Upper lobe of left lung (tissue), 6 donors: Measurements from ENCODE around the gene SLC28A1. TPM values are rescaled to one million over a fixed set of nuclear protein-coding genes. Genes with fewer than 3 reads are reported as not detected.

Experiments used
- ATAC-seq, 2 donors: fragments of 200-7000 bp; cut with Tn5 transposase; one replicate each; pipeline ENCODE4 v1.9.1; 2022; ENCODE audit warnings: mild to moderate bottlenecking in 2 of 2, moderate library complexity in 2 of 2; ENCODE audit not compliant: low FRiP score in 2 of 2
- DNase-seq, 2 donors: peaks; one replicate each; pipeline ENCODE4 v3.0.0-alpha.2; 2019 to 2020
- H3K27ac ChIP-seq, 4 donors: fragments of 200-600 bp; sonication (generic); one replicate each; pipeline ENCODE4 v1.5.1; 2016 to 2019
- H3K27me3 ChIP-seq, 4 donors: fragments of 200-600 bp; sonication (generic); one replicate each; pipeline ENCODE4 v1.5.1; 2017 to 2019
- H3K36me3 ChIP-seq, 4 donors: fragments of 200-600 bp; sonication (generic); one replicate each; pipeline ENCODE4 v1.5.1; 2016 to 2019
- H3K4me1 ChIP-seq, 4 donors: fragments of 200-600 bp; sonication (generic); one replicate each; pipeline ENCODE4 v1.5.1; 2018 to 2019
- H3K4me3 ChIP-seq, 4 donors: fragments of 200-600 bp; sonication (generic); one replicate each; pipeline ENCODE4 v1.5.1; 2017 to 2019; ENCODE audit warnings: mild to moderate bottlenecking in 2 of 4, moderate library complexity in 1 of 4
- H3K9me3 ChIP-seq, 4 donors: fragments of 200-600 bp; sonication (generic); one replicate each; pipeline ENCODE4 v1.5.1; 2018 to 2019
- EP300 ChIP-seq, 4 donors: sonication (generic); formaldehyde crosslinking; IDR thresholded peaks; one replicate each; pipeline ENCODE4 v1.5.1; 2017; ENCODE audit warnings: antibody characterized with exemption in 4 of 4, control low read depth in 2 of 4
- POLR2A ChIP-seq, 4 donors: fragments of 450-650 bp; IDR thresholded peaks; one replicate each; pipeline ENCODE4 v1.5.1; 2016 to 2017; ENCODE audit warnings: antibody characterized with exemption in 4 of 4, mild to moderate bottlenecking in 2 of 4
- POLR2AphosphoS5 ChIP-seq, 2 donors: sonication (generic); formaldehyde crosslinking; IDR thresholded peaks; one replicate each; pipeline ENCODE4 v1.5.1; 2017; ENCODE audit warnings: antibody characterized with exemption in 2 of 2
- WGBS, 2 donors: methylation state at CpG; one replicate each; pipeline ENCODE4 v1.1.5; 2017 to 2018; 5-methylcytosine and 5-hydroxymethylcytosine counted together
- total RNA-seq, 6 donors: library from RNA; depleted of rRNA in 4 of 6; stranded (reverse); fragments of >200 nt in 4 of 6; gene quantifications; one replicate each; pipeline versions ENCODE4 v1.1.0 to v1.2.1, GENCODE V29; 2016 to 2021
- TF ChIP-seq, protein P1 (sequence below), 6 experiments: fragments of 450-650 bp in 4 of 6; fragments of 200-600 bp in 2 of 6; sonication (generic) in 2 of 6; IDR thresholded peaks; one replicate each; pipeline ENCODE4 v1.5.1; 2016 to 2019; ENCODE audit warnings: antibody characterized with exemption in 6 of 6
- donor health status: DM: no; HTN: no; CAD: no; lungs with moderate emphysema.
- donor health status: DM: no; HTN: yes; CAD: no; lungs with severe emphysema.

Gene SLC28A1
- total RNA-seq, 6 donors from 2014 or later = not detected

DNA sequence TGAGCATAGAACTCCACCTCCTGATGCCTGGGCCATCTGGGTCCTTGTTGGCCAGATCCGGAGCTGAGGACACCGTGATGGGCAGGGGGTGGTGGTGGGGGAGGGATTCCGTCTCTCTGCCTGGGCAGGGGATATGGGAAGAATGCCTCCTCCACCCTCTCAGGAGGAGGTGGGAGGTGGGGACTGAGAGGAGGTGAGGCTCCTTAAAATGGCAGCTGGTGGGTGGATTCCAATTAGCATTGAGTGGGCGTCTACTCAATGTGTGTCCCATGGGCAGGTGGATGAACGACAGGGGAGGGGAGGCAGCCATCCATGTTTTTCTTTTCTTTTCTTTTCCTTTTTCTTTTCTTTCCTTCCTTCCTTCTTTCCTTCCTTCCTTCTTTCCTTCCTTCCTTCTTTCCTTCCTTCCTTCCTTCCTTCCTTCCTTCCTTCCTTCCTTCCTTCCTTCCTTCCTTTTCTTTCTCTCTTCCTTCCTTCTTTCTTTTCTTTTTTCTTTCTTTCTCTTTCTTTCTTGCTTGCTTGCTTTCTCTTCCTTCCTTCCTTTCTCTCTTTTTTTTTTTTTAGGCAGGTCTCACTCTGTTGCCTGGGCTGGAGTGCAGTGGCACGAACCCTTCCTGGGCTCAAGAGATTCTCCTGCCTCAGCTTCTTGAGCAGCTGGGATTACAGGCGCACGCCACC lies 5.0 kb downstream of the SLC28A1 start:
- H3K27me3 ChIP-seq = no peaks in the 10 kb centered on the region
- ATAC-seq (no peak), DNase-seq (no peak)
- H3K27ac ChIP-seq = no peak overlapping the region
- H3K4me3 ChIP-seq = no peak overlapping the region
- no peaks in the 10 kb centered on the region for H3K4me1 ChIP-seq
- no peaks in the 10 kb centered on the region for H3K9me3 ChIP-seq
- TF ChIP-seq, protein P1, sequence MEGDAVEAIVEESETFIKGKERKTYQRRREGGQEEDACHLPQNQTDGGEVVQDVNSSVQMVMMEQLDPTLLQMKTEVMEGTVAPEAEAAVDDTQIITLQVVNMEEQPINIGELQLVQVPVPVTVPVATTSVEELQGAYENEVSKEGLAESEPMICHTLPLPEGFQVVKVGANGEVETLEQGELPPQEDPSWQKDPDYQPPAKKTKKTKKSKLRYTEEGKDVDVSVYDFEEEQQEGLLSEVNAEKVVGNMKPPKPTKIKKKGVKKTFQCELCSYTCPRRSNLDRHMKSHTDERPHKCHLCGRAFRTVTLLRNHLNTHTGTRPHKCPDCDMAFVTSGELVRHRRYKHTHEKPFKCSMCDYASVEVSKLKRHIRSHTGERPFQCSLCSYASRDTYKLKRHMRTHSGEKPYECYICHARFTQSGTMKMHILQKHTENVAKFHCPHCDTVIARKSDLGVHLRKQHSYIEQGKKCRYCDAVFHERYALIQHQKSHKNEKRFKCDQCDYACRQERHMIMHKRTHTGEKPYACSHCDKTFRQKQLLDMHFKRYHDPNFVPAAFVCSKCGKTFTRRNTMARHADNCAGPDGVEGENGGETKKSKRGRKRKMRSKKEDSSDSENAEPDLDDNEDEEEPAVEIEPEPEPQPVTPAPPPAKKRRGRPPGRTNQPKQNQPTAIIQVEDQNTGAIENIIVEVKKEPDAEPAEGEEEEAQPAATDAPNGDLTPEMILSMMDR (IDR thresholded peaks at IDR 0.05) = no peak
- TF ChIP-seq POLR2AphosphoS5 (IDR thresholded peaks at IDR 0.05) (no peak), EP300 (IDR thresholded peaks at IDR 0.05) (no peak), POLR2A (IDR thresholded peaks at IDR 0.05) (no peak)
- WGBS, 2 donors = 79 to 83% methylated on average over 8 of the region's 8 CpGs
- H3K36me3 ChIP-seq = no peaks in the 10 kb centered on the region

DNA sequence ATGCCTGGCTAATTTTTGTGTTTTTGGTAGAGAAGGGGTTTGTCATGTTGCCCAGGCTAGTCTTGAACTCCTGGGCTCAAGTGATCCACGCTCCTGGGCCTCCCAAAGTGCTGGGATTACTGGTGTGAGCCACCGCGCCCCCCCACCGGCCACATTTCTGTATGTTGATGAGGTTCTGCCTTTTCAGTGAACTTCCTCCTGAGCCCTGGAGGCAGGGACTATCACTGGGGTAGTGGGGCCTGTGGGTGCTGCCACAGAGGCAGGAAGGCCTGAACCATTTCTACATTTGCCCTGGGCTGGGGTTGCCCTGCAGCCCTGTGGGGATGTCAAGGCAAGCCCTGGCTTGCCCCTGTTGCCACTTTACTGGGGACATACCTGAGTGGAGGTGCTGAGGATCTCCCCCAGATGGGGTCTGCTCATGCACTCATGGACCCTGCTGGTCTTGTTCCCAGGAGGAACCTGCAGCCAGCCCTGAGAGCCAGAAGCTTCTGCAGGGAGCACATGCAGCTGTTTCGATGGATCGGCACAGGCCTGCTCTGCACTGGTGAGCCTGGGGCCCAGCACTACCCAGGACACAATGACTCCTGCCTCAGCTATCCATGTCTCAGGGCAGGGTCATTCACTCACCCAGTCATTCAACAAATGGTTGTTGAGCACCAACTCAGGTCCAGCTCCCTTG lies 5.7 kb downstream of the SLC28A1 start:
- no peak for ATAC-seq
- no peaks in the 10 kb centered on the region for H3K9me3 ChIP-seq
- 89 to 95% methylated on average over 6 of the region's 6 CpGs for WGBS, 2 donors
- TF ChIP-seq, protein P1 (IDR thresholded peaks at IDR 0.05) = no peak
- no peak for TF ChIP-seq POLR2A (IDR thresholded peaks at IDR 0.05)
- no peak for TF ChIP-seq EP300 (IDR thresholded peaks at IDR 0.05)
- TF ChIP-seq POLR2AphosphoS5 (IDR thresholded peaks at IDR 0.05) = no peak
- no peaks in the 10 kb centered on the region for H3K36me3 ChIP-seq
- H3K4me1 ChIP-seq = no peaks in the 10 kb centered on the region
- peak in 1 of 2 donors; percentile 38 for DNase-seq
- H3K27ac ChIP-seq = no peak overlapping the region
- no peak overlapping the region for H3K4me3 ChIP-seq
- no peaks in the 10 kb centered on the region for H3K27me3 ChIP-seq

DNA sequence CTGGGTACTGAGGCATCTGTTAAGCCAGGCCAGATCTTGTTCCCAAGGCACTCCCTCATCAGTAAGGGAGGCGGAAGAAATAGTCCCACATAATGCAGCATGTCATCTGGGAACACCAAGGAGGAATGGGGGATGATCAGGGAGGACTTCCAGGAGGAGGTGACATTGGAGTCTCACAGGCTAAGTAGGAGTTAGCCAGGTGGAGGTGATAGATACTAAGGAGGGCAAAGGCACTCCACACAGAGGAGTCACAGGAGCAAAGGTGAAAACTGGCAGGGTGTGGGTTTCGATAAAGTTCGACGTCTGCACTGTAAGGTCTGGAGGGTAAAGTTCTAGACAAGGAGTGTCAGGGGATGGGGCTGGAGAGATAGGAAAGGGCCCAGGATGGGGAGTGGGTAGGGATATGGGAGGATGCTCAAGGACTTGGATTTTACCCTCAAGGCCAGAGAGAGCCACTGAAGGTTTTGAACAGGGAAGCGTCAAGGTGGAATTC lies 6.3 kb downstream of the SLC28A1 start:
- Histone ChIP-seq H3K9me3 (no peaks in the 10 kb centered on the region), H3K4me3 (no peak overlapping the region), H3K4me1 (no peaks in the 10 kb centered on the region), H3K27me3 (no peaks in the 10 kb centered on the region), H3K27ac (no peak overlapping the region), H3K36me3 (no peaks in the 10 kb centered on the region)
- DNase-seq (no peak), ATAC-seq (no peak)
- WGBS, 2 donors = 94 to 99% methylated on average over 5 of the region's 5 CpGs
- TF ChIP-seq POLR2A (IDR thresholded peaks at IDR 0.05) (no peak), EP300 (IDR thresholded peaks at IDR 0.05) (no peak), POLR2AphosphoS5 (IDR thresholded peaks at IDR 0.05) (no peak)
- TF ChIP-seq, protein P1 (IDR thresholded peaks at IDR 0.05) = no peak

DNA sequence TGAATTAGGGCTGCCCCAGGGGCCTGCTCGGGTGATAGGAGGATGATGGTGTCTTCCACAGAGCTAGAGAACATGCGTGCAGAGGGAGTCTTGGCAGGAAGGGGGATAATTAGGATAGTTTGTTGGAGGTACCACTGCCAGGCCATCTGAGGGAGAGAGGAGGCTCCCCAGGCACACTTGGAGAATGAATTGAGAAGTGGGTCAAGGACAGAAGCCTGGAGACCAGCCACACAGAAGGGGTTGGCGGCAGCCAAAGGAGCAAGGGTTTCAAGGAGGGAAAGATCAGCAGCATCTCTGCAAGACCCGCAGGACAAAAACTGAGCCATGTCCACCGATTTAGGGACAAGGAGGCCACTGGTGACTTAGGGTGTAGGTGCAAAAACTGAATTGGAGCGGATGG lies 6.9 kb downstream of the SLC28A1 start:
- Histone ChIP-seq H3K4me1 (no peaks in the 10 kb centered on the region), H3K27me3 (no peaks in the 10 kb centered on the region), H3K9me3 (no peaks in the 10 kb centered on the region), H3K4me3 (no peak overlapping the region), H3K27ac (no peak overlapping the region), H3K36me3 (no peaks in the 10 kb centered on the region)
- 86 to 91% methylated on average over 6 of the region's 6 CpGs for WGBS, 2 donors
- DNase-seq (no peak), ATAC-seq (no peak)
- TF ChIP-seq, protein P1 (IDR thresholded peaks at IDR 0.05) = no peak
- TF ChIP-seq POLR2AphosphoS5 (IDR thresholded peaks at IDR 0.05) (no peak), EP300 (IDR thresholded peaks at IDR 0.05) (no peak)
